SK-N-SH treated with all-trans-retinoic acid at 6 μM for 48 hours (cell line): ENCODE measurements around the gene EVPL.

Experiments used
- ATAC-seq: fragments of 200-7000 bp; cut with Tn5 transposase; 3 replicates; pipeline ENCODE4 v1.9.1; 2020; ENCODE audit warnings: mild to moderate bottlenecking, moderate library complexity
- ARNTL ChIP-seq: fragments of 450-650 bp; formaldehyde crosslinking; IDR thresholded peaks from 2 replicates; pipeline ENCODE4 v1.5.0; 2020; ENCODE audit warnings: low read depth, mild to moderate bottlenecking, moderate library complexity, borderline replicate concordance
- BACH2 ChIP-seq: fragments of 250-450 bp; sonication (Bioruptor Pico); IDR thresholded peaks from 2 replicates; pipeline ENCODE4 v1.9.0; 2021; ENCODE audit warnings: mild to moderate bottlenecking, borderline replicate concordance
- CREB5 ChIP-seq: fragments of 250-450 bp; sonication (Bioruptor Pico); IDR thresholded peaks from 2 replicates; pipeline ENCODE4 v1.5.1; 2020; ENCODE audit warnings: low read depth, mild to moderate bottlenecking, moderate library complexity
- CSDC2 ChIP-seq: fragments of 250-450 bp; sonication (Bioruptor Pico); IDR thresholded peaks from 2 replicates; pipeline ENCODE4 v1.5.0; 2020; ENCODE audit warnings: mild to moderate bottlenecking, moderate library complexity
- ESRRG ChIP-seq: fragments of 250-450 bp; sonication (Bioruptor Pico); IDR thresholded peaks from 2 replicates; pipeline ENCODE4 v1.6.1; 2021; ENCODE audit warnings: mild to moderate bottlenecking
- GLIS3 ChIP-seq: fragments of 250-450 bp; sonication (Bioruptor Pico); IDR thresholded peaks from 2 replicates; pipeline ENCODE4 v1.5.0; 2020; ENCODE audit warnings: mild to moderate bottlenecking, moderate library complexity
- OSR1 ChIP-seq: fragments of 250-450 bp; sonication (Bioruptor Pico); IDR thresholded peaks from 2 replicates; pipeline ENCODE4 v1.8.0; 2022; ENCODE audit warnings: moderate library complexity, mild to moderate bottlenecking, inconsistent platforms
- PPARA ChIP-seq: fragments of 250-450 bp; sonication (Bioruptor Pico); IDR thresholded peaks from 2 replicates; pipeline ENCODE4 v1.5.0; 2020; ENCODE audit warnings: mild to moderate bottlenecking, borderline replicate concordance
- RARB ChIP-seq: fragments of 250-450 bp; sonication (Bioruptor Pico); IDR thresholded peaks from 2 replicates; pipeline ENCODE4 v1.8.0; 2021; ENCODE audit warnings: mild to moderate bottlenecking, moderate library complexity
- SNAI2 ChIP-seq: fragments of 250-450 bp; sonication (Bioruptor Pico); IDR thresholded peaks from 2 replicates; pipeline ENCODE4 v1.5.0; 2020; ENCODE audit warnings: mild to moderate bottlenecking, moderate library complexity
- TOX ChIP-seq: fragments of 250-450 bp; sonication (Bioruptor Pico); IDR thresholded peaks from 2 replicates; pipeline ENCODE4 v1.8.0; 2021; ENCODE audit warnings: mild to moderate bottlenecking, moderate library complexity, borderline replicate concordance
- TSHZ2 ChIP-seq: fragments of 250-450 bp; sonication (Bioruptor Pico); IDR thresholded peaks from 2 replicates; pipeline ENCODE4 v1.5.0; 2020; ENCODE audit warnings: mild to moderate bottlenecking, moderate library complexity
- ZC3H10 ChIP-seq: fragments of 250-450 bp; sonication (Bioruptor Pico); IDR thresholded peaks from 2 replicates; pipeline ENCODE4 v1.5.1; 2021; ENCODE audit warnings: mild to moderate bottlenecking, moderate library complexity
- ZFP3 ChIP-seq: fragments of 250-450 bp; sonication (Bioruptor Pico); IDR thresholded peaks from 2 replicates; pipeline ENCODE4 v1.5.0; 2020; ENCODE audit warnings: mild to moderate bottlenecking, moderate library complexity
- ZFP30 ChIP-seq: fragments of 450-650 bp; formaldehyde crosslinking; IDR thresholded peaks from 2 replicates; pipeline ENCODE4 v1.5.0; 2022; ENCODE audit warnings: mild to moderate bottlenecking, moderate library complexity
- ZNF565 ChIP-seq: fragments of 450-650 bp; formaldehyde crosslinking; conservative IDR thresholded peaks from 2 replicates; pipeline ENCODE4 v1.5.0; 2020; ENCODE audit warnings: low read depth, mild to moderate bottlenecking, moderate library complexity
- ZNF70 ChIP-seq: fragments of 450-650 bp; formaldehyde crosslinking; IDR thresholded peaks from 2 replicates; pipeline ENCODE4 v1.5.0; 2020; ENCODE audit warnings: mild to moderate bottlenecking, moderate library complexity
- TF ChIP-seq, protein P1 (sequence below): fragments of 250-450 bp; sonication (Bioruptor Pico); IDR thresholded peaks from 2 replicates; pipeline ENCODE4 v1.5.1; 2021; ENCODE audit warnings: mild to moderate bottlenecking, moderate library complexity
- TF ChIP-seq, protein P2 (sequence below): fragments of 250-450 bp; sonication (Bioruptor Pico); IDR thresholded peaks from 2 replicates; pipeline ENCODE4 v1.8.0; 2021; ENCODE audit warnings: low read depth, mild to moderate bottlenecking, moderate library complexity, borderline replicate concordance
- TF ChIP-seq, protein P3 (sequence below): fragments of 250-450 bp; sonication (Bioruptor Pico); IDR thresholded peaks from 2 replicates; pipeline ENCODE4 v1.8.0; 2020; ENCODE audit warnings: mild to moderate bottlenecking, moderate library complexity, borderline replicate concordance

The EVPL gene

GRCh38 chr17:76008208-76008607, 18.9 kb downstream of the EVPL start:
- TF ChIP-seq ESRRG (CRISPR knock-in tag) (no peak), GLIS3 (CRISPR knock-in tag) (no peak), ZNF565 (no peak), TSHZ2 (CRISPR knock-in tag) (no peak), RARB (CRISPR knock-in tag) (no peak), ZFP30 (CRISPR knock-in tag) (no peak), CREB5 (CRISPR knock-in tag) (no peak), ZC3H10 (no peak), PPARA (CRISPR knock-in tag) (no peak), SNAI2 (CRISPR knock-in tag) (no peak), ZFP3 (CRISPR knock-in tag) (no peak), BACH2 (CRISPR knock-in tag) (no peak), ARNTL (CRISPR knock-in tag) (no peak), ZNF70 (no peak), TOX (CRISPR knock-in tag) (no peak), CSDC2 (CRISPR knock-in tag) (no peak)
- TF ChIP-seq, protein P1, sequence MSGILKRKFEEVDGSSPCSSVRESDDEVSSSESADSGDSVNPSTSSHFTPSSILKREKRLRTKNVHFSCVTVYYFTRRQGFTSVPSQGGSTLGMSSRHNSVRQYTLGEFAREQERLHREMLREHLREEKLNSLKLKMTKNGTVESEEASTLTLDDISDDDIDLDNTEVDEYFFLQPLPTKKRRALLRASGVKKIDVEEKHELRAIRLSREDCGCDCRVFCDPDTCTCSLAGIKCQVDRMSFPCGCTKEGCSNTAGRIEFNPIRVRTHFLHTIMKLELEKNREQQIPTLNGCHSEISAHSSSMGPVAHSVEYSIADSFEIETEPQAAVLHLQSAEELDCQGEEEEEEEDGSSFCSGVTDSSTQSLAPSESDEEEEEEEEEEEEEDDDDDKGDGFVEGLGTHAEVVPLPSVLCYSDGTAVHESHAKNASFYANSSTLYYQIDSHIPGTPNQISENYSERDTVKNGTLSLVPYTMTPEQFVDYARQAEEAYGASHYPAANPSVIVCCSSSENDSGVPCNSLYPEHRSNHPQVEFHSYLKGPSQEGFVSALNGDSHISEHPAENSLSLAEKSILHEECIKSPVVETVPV (CRISPR knock-in tag): no peak
- TF ChIP-seq, protein P2, sequence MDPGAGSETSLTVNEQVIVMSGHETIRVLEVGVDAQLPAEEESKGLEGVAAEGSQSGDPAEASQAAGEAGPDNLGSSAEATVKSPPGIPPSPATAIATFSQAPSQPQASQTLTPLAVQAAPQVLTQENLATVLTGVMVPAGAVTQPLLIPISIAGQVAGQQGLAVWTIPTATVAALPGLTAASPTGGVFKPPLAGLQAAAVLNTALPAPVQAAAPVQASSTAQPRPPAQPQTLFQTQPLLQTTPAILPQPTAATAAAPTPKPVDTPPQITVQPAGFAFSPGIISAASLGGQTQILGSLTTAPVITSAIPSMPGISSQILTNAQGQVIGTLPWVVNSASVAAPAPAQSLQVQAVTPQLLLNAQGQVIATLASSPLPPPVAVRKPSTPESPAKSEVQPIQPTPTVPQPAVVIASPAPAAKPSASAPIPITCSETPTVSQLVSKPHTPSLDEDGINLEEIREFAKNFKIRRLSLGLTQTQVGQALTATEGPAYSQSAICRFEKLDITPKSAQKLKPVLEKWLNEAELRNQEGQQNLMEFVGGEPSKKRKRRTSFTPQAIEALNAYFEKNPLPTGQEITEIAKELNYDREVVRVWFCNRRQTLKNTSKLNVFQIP: no peak
- ATAC-seq: no peak

DNA sequence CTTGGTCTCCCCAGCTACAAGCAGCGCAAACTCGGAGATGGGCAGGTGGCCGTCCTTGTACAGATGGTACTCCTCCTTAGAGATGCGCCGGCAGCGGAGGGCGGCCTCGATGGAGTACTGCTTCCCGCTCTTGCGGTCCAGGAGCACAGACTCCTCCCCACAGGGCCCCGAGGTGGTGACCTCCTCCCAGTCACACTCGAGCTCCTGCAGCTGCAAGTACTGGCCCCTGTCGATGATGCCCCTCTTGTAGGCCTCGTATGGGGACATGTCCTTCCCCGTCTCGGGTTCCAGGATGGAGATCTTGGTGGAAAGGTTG, 19.3 kb downstream of the EVPL start:
- TF ChIP-seq OSR1 (CRISPR knock-in tag): no peak
- TF ChIP-seq, protein P3, sequence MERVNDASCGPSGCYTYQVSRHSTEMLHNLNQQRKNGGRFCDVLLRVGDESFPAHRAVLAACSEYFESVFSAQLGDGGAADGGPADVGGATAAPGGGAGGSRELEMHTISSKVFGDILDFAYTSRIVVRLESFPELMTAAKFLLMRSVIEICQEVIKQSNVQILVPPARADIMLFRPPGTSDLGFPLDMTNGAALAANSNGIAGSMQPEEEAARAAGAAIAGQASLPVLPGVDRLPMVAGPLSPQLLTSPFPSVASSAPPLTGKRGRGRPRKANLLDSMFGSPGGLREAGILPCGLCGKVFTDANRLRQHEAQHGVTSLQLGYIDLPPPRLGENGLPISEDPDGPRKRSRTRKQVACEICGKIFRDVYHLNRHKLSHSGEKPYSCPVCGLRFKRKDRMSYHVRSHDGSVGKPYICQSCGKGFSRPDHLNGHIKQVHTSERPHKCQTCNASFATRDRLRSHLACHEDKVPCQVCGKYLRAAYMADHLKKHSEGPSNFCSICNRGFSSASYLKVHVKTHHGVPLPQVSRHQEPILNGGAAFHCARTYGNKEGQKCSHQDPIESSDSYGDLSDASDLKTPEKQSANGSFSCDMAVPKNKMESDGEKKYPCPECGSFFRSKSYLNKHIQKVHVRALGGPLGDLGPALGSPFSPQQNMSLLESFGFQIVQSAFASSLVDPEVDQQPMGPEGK (CRISPR knock-in tag): no peak
- TF ChIP-seq ZNF70: no peak
- TF ChIP-seq TOX (CRISPR knock-in tag): no peak
- no peak for TF ChIP-seq ZFP30 (CRISPR knock-in tag)
- no peak for TF ChIP-seq CREB5 (CRISPR knock-in tag)
- TF ChIP-seq ZFP3 (CRISPR knock-in tag): no peak
- no peak for TF ChIP-seq RARB (CRISPR knock-in tag)
- TF ChIP-seq PPARA (CRISPR knock-in tag): no peak
- ATAC-seq: no peak
